Activated naive CD4-positive, alpha-beta T cell treated with anti-CD3 and anti-CD28 coated beads, Interleukin-2, amount 50 U/mL, for 24 hours (primary cell): ENCODE measurements around the gene SRSF7.
"Not testable (repeated sequence)": the region's sequence is repeated elsewhere in the genome, so short reads cannot be mapped to it uniquely, and the experiment has no call there.

ENCODE experiments used
- H3K27ac Mint-ChIP-seq: one replicate; pipeline ENCODE4 v1.8.0; 2021; ENCODE audit warnings: mild to moderate bottlenecking, mixed read lengths
- H3K27me3 Mint-ChIP-seq: one replicate; pipeline ENCODE4 v1.8.0; 2021; ENCODE audit warnings: mixed read lengths
- H3K36me3 Mint-ChIP-seq: one replicate; pipeline ENCODE4 v1.8.0; 2021; ENCODE audit warnings: mixed read lengths
- H3K4me1 Mint-ChIP-seq: one replicate; pipeline ENCODE4 v1.8.0; 2021; ENCODE audit warnings: mixed read lengths
- H3K4me3 Mint-ChIP-seq: one replicate; pipeline ENCODE4 v1.8.0; 2021; ENCODE audit warnings: mild to moderate bottlenecking, mixed read lengths
- H3K9me3 Mint-ChIP-seq: one replicate; pipeline ENCODE4 v1.8.0; 2021; ENCODE audit warnings: mixed read lengths

The SRSF7 gene

DNA sequence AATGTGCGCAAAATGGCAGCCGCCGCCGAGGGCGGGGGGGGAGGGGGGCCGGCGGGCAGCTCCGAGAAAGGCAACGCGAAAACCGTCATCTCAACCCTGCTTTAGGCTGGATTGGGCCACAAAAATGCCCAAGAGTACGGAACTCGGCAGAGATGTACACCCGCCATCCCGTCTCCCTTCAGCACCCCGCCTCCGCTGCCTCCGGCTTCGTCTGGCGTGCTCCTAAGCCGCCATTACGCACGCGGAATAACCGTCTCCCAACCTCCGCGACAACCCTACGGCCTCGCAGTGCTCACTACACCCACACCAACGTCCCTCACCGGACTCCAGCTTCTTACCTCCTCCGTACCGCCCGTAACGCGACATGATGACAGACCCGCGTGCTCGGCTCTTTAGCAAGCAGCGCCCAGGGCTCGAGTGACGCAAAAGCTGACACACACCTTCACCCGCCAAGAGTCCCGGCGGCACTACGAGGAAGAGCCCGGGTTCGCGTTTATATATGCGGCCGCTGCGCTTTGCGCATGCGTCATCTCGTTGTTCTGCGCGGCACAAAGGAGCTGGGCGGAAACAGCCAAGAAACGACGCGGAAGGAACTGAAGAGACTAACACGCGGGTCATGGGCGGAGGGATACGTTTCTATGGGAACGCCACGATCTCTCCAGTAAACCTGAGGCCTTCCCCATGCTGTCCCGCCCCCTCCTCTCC lies at the start of gene SRSF7:
Gene SRSF7 (minus strand): TSS at position 471 of the 705 bp plus-strand sequence. CDS start 105 bp downstream, at position 366.
- Mint-ChIP-seq H3K27ac (peak within 1 kb of the TSS; percentile 99), H3K9me3 (no peaks in the 10 kb centered on the region), H3K27me3 (no peaks in the 10 kb centered on the region), H3K36me3 (peaks cover 41% of the 10 kb centered on the region), H3K4me3 (peak within 1 kb of the TSS; percentile 97), H3K4me1 (peaks cover 54% of the 10 kb centered on the region)

DNA sequence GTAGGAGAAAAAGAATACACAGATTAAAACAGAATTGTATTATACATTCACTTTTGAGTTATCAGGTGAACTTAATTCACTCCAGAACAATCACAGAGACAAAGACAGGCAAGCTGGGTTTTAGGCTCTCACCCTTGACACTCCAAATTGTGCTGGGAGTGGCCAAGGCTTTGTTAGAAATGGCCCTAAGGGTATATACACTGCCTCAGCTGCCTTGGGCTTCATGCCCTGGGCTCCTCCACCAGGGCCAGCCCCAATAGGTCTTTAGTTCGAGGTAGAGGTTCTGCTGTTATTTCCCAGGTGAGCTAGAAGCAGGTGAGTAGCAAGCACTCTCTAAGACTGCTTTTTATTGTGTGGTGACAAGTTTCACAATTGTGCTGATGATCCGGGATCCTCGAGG lies 46.8 kb upstream of the SRSF7 start:
- Mint-ChIP-seq H3K4me3 (no peak overlapping the region), H3K27ac (no peak overlapping the region), H3K4me1 (no peaks in the 10 kb centered on the region), H3K9me3 (no peaks in the 10 kb centered on the region), H3K36me3 (peaks cover 9% of the 10 kb centered on the region), H3K27me3 (no peaks in the 10 kb centered on the region)

DNA sequence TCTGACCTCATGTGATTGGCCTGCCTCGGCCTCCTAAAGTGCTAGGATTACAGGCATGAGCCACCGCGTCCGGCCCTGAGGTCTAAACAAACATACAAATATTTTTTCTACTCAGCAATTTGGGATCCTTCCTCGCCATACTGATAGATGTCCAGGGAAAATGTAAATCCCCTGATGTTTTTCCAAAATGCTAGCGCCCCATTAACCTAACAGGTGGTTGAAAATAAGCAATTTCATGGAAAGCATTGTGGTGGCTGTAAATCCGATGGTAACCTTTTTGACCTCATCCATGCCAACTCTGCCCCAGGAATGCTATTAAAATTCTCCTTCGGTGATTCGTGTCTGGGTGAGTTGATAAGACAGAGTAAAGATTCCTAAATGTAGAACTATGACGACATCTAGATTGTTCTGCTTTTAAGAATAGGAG lies 46.1 kb upstream of the SRSF7 start:
- Mint-ChIP-seq H3K36me3 (peaks cover 7% of the 10 kb centered on the region), H3K9me3 (no peaks in the 10 kb centered on the region), H3K27me3 (no peaks in the 10 kb centered on the region), H3K27ac (no peak overlapping the region), H3K4me1 (no peaks in the 10 kb centered on the region), H3K4me3 (no peak overlapping the region)

DNA sequence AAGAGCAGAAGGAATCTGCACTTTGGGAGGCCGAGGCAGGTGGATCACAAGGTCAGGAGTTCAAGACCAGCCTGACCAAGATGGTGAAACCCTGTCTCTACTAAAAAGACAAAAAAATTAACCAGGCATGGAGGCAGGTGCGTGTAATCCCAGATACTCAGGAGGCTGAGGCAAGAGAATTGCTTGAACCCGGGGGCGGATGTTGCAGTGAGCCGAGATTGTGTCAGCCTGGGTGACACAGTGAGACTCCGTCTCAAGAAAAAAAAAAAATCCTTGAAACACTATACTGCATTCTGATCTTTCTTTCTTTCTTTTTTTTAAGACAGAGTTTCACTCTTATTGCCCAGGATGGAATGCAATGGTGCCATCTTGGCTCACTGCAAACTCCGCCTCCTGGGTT lies 43.9 kb upstream of the SRSF7 start:
- H3K4me1 Mint-ChIP-seq, result not testable (repeated sequence)

DNA sequence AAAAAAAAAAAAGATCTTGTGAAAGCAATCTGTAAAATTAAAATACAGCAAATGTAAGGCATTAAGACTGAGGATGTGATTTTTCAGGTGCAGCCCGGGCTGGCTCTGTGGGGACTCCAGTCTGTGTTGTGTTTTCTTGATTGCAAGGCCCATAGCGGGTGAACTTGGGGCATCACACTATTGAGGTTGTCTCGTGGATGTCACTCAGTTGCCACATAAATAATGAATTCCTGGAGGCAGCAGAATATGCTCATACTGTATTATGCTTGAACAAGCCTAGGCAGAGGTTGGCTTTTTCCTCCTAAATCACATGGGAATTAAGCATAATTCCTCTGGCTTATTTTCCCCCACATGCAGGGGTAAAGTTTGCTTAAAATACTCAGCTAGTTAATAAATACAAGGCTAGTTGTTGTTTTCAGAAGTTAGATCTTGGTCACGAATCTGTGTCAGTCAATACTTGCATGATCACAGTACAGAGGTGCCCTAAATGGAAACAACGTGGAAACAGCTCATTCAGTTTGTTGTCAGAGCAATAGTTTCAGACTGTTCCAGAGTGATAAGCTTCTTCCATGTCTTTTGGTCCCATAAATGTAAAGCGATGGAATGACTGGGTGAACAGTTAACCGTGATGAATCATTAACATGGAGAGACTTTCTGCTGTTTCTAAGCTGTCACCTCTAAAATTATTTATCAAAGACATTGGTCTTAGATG lies 43.2 kb upstream of the SRSF7 start:
- H3K27me3 Mint-ChIP-seq, result no peaks in the 10 kb centered on the region
- H3K9me3 Mint-ChIP-seq, result no peaks in the 10 kb centered on the region
- peaks cover 5% of the 10 kb centered on the region for H3K36me3 Mint-ChIP-seq
- no peak overlapping the region for H3K4me3 Mint-ChIP-seq
- no peaks in the 10 kb centered on the region for H3K4me1 Mint-ChIP-seq
- H3K27ac Mint-ChIP-seq, result no peak overlapping the region

More for the DNA sequence above, 43.9 kb upstream of the SRSF7 start:
- H3K27ac Mint-ChIP-seq, H3K4me3 Mint-ChIP-seq, H3K36me3 Mint-ChIP-seq, H3K9me3 Mint-ChIP-seq, H3K27me3 Mint-ChIP-seq: not testable (repeated sequence)

- no peak overlapping the region for H3K27ac Mint-ChIP-seq
- no peak overlapping the region for H3K4me3 Mint-ChIP-seq
- peaks cover 4% of the 10 kb centered on the region for H3K36me3 Mint-ChIP-seq
- no peaks in the 10 kb centered on the region for H3K27me3 Mint-ChIP-seq
- no peaks in the 10 kb centered on the region for H3K4me1 Mint-ChIP-seq
- H3K9me3 Mint-ChIP-seq, result no peaks in the 10 kb centered on the region
Measured at GRCh38 chr2:38793511-38793910, 42.4 kb upstream of the SRSF7 start.

GRCh38 chr2:38792751-38793150 lies 41.6 kb upstream of the SRSF7 start:
- Mint-ChIP-seq H3K27me3 (no peaks in the 10 kb centered on the region), H3K27ac (no peak overlapping the region), H3K4me3 (no peak overlapping the region), H3K36me3 (peaks cover 2% of the 10 kb centered on the region), H3K9me3 (no peaks in the 10 kb centered on the region), H3K4me1 (no peaks in the 10 kb centered on the region)

GRCh38 chr2:38792321-38792720 lies 41.2 kb upstream of the SRSF7 start:
- H3K27ac Mint-ChIP-seq, H3K4me1 Mint-ChIP-seq, H3K27me3 Mint-ChIP-seq, H3K36me3 Mint-ChIP-seq, H3K9me3 Mint-ChIP-seq, H3K4me3 Mint-ChIP-seq: not testable (repeated sequence)

GRCh38 chr2:38791744-38792143 lies 40.6 kb upstream of the SRSF7 start:
- no peak overlapping the region for H3K27ac Mint-ChIP-seq
- H3K4me1 Mint-ChIP-seq, result no peaks in the 10 kb centered on the region
- H3K27me3 Mint-ChIP-seq, result no peaks in the 10 kb centered on the region
- no peaks in the 10 kb centered on the region for H3K36me3 Mint-ChIP-seq
- no peaks in the 10 kb centered on the region for H3K9me3 Mint-ChIP-seq
- no peak overlapping the region for H3K4me3 Mint-ChIP-seq

DNA sequence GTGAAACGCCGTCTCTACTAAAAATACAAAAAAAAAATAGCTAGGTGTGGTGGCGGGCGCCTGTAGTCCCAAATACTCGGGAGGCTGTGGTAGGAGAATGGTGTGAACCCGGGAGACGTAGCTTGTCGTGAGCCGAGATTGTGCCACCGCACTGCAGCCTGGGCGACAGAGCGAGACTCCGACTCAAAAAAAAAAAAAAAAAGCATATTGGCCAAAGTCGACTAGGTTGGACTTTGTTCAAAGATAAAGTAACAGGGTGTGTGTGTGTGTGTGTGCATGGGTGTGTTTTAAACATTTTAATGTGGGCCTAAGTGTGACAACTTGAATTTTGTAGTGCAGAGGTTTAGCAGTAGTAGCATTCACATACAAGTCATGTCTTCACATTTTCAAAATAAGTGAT lies 38.5 kb upstream of the SRSF7 start:
- Mint-ChIP-seq H3K4me3 (no peak overlapping the region), H3K36me3 (no peaks in the 10 kb centered on the region), H3K27ac (no peak overlapping the region), H3K9me3 (no peaks in the 10 kb centered on the region), H3K4me1 (no peaks in the 10 kb centered on the region), H3K27me3 (no peaks in the 10 kb centered on the region)

DNA sequence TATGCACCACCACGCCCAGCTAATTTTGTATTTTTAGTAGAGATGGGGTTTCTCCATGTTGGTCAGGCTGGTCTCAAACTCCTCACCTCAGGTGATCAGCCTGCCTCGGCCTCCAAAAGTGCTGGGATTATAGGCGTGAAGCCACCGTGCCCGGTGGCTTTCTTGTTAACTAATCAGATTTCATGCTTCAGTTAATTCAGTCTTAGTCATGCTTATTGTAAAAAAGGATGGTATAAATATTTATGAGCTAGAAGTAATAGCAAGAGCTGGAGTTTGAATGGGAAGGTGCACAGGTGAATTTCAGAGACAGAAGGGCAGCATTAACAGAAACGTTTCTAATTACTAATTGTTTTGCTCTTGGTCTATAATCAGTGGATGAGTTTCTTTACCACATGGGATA lies 37.1 kb upstream of the SRSF7 start:
- no peaks in the 10 kb centered on the region for H3K9me3 Mint-ChIP-seq
- no peaks in the 10 kb centered on the region for H3K4me1 Mint-ChIP-seq
- no peaks in the 10 kb centered on the region for H3K27me3 Mint-ChIP-seq
- no peak overlapping the region for H3K4me3 Mint-ChIP-seq
- no peaks in the 10 kb centered on the region for H3K36me3 Mint-ChIP-seq
- no peak overlapping the region for H3K27ac Mint-ChIP-seq

- Mint-ChIP-seq H3K36me3 (peaks cover 4% of the 10 kb centered on the region), H3K9me3 (no peaks in the 10 kb centered on the region), H3K27me3 (no peaks in the 10 kb centered on the region), H3K4me1 (peaks cover 13% of the 10 kb centered on the region), H3K27ac (no peak overlapping the region), H3K4me3 (no peak overlapping the region)
Measured at GRCh38 chr2:38783586-38783985, 32.4 kb upstream of the SRSF7 start.

- H3K4me3 Mint-ChIP-seq, result peak overlapping the region; percentile 99
- peaks cover 4% of the 10 kb centered on the region for H3K36me3 Mint-ChIP-seq
- H3K27ac Mint-ChIP-seq, result peak overlapping the region; percentile 99
- no peaks in the 10 kb centered on the region for H3K9me3 Mint-ChIP-seq
- H3K27me3 Mint-ChIP-seq, result peaks cover 4% of the 10 kb centered on the region
- H3K4me1 Mint-ChIP-seq, result peaks cover 20% of the 10 kb centered on the region
Measured at GRCh38 chr2:38778687-38779082, 27.5 kb upstream of the SRSF7 start.

DNA sequence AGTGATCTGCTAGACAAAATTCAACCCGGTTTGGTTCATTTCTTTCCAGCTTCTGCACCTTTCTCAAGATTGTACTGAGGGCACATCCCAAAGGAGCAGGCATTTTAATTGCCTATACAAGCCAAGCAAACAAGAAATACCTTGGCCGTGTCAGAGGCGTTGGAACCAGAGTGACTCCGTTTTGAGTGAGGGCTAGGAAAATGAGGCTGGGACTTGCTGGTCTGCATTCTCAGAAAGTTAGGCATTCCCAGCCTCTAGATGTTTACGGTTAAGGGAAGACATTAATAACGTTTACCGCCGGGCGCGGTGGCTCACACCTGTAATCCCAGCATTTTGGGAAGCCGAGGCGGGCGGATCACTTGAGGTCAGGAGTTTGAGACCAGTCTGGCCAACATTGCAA lies 25.4 kb upstream of the SRSF7 start:
- peak overlapping the region; percentile 55 for H3K4me3 Mint-ChIP-seq
- no peaks in the 10 kb centered on the region for H3K9me3 Mint-ChIP-seq
- no peak overlapping the region for H3K27ac Mint-ChIP-seq
- peaks cover 2% of the 10 kb centered on the region for H3K36me3 Mint-ChIP-seq
- peaks cover 4% of the 10 kb centered on the region for H3K27me3 Mint-ChIP-seq
- peaks cover 15% of the 10 kb centered on the region for H3K4me1 Mint-ChIP-seq

DNA sequence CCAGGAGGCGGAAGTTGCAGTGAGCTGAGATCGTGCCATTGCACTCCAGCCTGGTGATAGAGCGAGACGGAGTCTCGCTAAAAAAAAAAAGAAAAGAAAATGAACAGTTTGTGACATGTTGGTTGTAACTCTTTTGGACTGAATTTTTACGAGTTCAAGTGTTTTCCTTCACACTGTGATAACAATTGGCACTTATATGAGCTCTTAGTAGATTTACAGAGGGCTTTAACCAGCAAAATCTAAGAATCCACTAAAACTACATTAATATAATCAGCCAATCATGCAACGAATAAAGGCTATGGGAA lies 24.7 kb upstream of the SRSF7 start:
- Mint-ChIP-seq H3K36me3 (no peaks in the 10 kb centered on the region), H3K4me3 (peak overlapping the region; percentile 55), H3K27me3 (peaks cover 4% of the 10 kb centered on the region), H3K4me1 (peaks cover 11% of the 10 kb centered on the region), H3K9me3 (no peaks in the 10 kb centered on the region), H3K27ac (no peak overlapping the region)

DNA sequence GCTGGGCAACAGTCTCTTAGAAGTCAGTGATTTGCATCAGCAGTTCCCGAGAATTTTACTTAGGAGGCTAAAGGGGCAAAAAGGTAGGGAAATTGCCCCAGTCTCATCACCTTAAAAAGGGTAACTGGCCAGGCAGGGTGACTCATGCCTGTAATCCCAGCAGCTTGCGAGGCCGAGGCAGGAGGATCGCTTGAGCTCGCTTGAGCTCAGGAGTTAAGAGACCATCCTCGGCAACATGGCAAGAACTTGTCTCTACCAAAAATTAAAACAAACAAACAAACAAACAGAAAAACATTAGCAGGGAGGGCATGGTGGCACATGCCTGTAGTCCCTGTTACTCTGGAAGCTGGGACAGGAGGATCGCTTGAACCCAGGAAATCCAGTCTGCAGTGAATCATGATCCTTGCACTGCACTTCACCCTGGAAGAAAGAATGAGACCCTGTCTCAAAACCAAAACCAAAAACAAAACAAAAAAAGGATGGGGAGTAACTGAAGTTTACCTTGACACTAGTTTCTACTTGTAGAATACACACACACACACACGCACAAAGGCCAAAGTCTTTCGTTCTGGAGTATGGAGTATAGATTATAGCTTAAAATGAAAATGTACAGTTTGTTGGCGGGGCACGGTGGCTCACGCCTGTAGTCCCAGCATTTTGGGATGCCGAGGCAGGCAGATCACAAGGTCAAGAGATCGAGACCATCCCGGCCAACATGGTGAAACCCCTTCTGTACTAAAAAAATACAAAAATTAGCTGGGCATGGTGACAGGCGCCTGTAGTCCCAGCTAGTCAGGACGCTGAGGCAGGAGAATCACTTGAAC lies 24.1 kb upstream of the SRSF7 start:
- Mint-ChIP-seq H3K4me1 (peaks cover 11% of the 10 kb centered on the region), H3K9me3 (no peaks in the 10 kb centered on the region), H3K36me3 (no peaks in the 10 kb centered on the region), H3K27ac (no peak overlapping the region), H3K27me3 (peaks cover 4% of the 10 kb centered on the region), H3K4me3 (no peak overlapping the region)
